HEK293 (cell line): ENCODE measurements around the gene TFDP3.

ENCODE experiments used
- CTCF ChIP-seq: fragments of 450-650 bp; formaldehyde crosslinking; IDR thresholded peaks from 2 replicates; pipeline ENCODE4 v1.5.1; 2016; ENCODE audit warnings: missing biosample characterization, missing genetic modification characterization
- ZNF184 ChIP-seq: fragments of 450-650 bp; IDR thresholded peaks from 2 replicates; pipeline ENCODE4 v1.5.1; 2018; ENCODE audit warnings: missing biosample characterization, mild to moderate bottlenecking, missing genetic modification characterization
- ZNF398 ChIP-seq: fragments of 450-650 bp; formaldehyde crosslinking; IDR thresholded peaks from 2 replicates; pipeline ENCODE4 v1.5.1; 2017; ENCODE audit warnings: missing biosample characterization, missing genetic modification characterization
- ZNF677 ChIP-seq: fragments of 450-650 bp; IDR thresholded peaks from 2 replicates; pipeline ENCODE4 v1.5.0; 2018; ENCODE audit warnings: missing biosample characterization, mild to moderate bottlenecking, missing genetic modification characterization, moderate library complexity
- ZNF785 ChIP-seq: fragments of 450-650 bp; formaldehyde crosslinking; IDR thresholded peaks from 2 replicates; pipeline ENCODE4 v1.5.1; 2016; ENCODE audit warnings: missing biosample characterization, missing genetic modification characterization

- no peak for TF ChIP-seq CTCF (tag by site-specific recombination)
- no peak for TF ChIP-seq ZNF677 (tag by site-specific recombination)
- no peak for TF ChIP-seq ZNF398 (tag by site-specific recombination)
- no peak for TF ChIP-seq ZNF785 (tag by site-specific recombination)
- TF ChIP-seq ZNF184 (tag by site-specific recombination), result no peak
Measured at GRCh38 chrX:133191739-133192039, 26.5 kb downstream of the TFDP3 start.
